ENCODE results near the gene SHROOM2.

- TF ChIP-seq ZFP3 (CRISPR knock-in tag; IDR thresholded peaks at IDR 0.05) = no peak
- no peak for TF ChIP-seq RARB (CRISPR knock-in tag; IDR thresholded peaks at IDR 0.05)
These were observed 3.3 kb downstream of the SHROOM2 start for GRCh38 chrX:9789555-9789954.

Measured in SK-N-SH treated with all-trans-retinoic acid at 6 μM for 48 hours (cell line).